ENCODE measurements around the gene MTMR3. TPM values are rescaled to one million over a fixed set of nuclear protein-coding genes. Genes with fewer than 3 reads are reported as not detected.

The MTMR3 gene
- total RNA-seq, 1 donor = 36.9 TPM

GRCh38 chr22:29940526-29940925, 57.6 kb downstream of the MTMR3 start:
- no peak for DNase-seq (ENCODE audit: insufficient read length, low spot score, missing footprints)
- Histone ChIP-seq H2AFZ (ENCODE audit: low read length) (no peak overlapping the region), H3K4me2 (ENCODE audit: insufficient read depth, low read length) (no peak overlapping the region), H3K36me3 (ENCODE audit: insufficient read depth, low read length) (no peaks in the 10 kb centered on the region), H3K9me3 (ENCODE audit: low read depth, low read length) (no peaks in the 10 kb centered on the region), H3K27me3 (ENCODE audit: insufficient read depth, low read length) (no peaks in the 10 kb centered on the region), H4K20me1 (ENCODE audit: insufficient read depth, low read length) (peaks cover 40% of the 10 kb centered on the region), H3K4me1 (ENCODE audit: insufficient read depth, low read length) (peaks cover 5% of the 10 kb centered on the region), H3K79me2 (ENCODE audit: insufficient read depth, low read length) (peaks cover 64% of the 10 kb centered on the region), H3K27ac (ENCODE audit: low read depth, low read length) (no peak overlapping the region), H3K4me3 (ENCODE audit: insufficient read depth, low read length) (no peak overlapping the region)
- TF ChIP-seq CTCF (IDR thresholded peaks at IDR 0.05; ENCODE audit: extremely low read depth, low read depth, low read length) = no peak

GRCh38 chr22:29944339-29944738, 61.4 kb downstream of the MTMR3 start:
- no peaks in the 10 kb centered on the region for H3K27me3 ChIP-seq (ENCODE audit: insufficient read depth, low read length)
- peaks cover 70% of the 10 kb centered on the region for H3K79me2 ChIP-seq (ENCODE audit: insufficient read depth, low read length)
- peaks cover 41% of the 10 kb centered on the region for H4K20me1 ChIP-seq (ENCODE audit: insufficient read depth, low read length)

GRCh38 chr22:29945435-29945834, 62.5 kb downstream of the MTMR3 start:
- Histone ChIP-seq H3K27ac (ENCODE audit: low read depth, low read length) (no peak overlapping the region), H3K4me3 (ENCODE audit: insufficient read depth, low read length) (no peak overlapping the region), H3K4me2 (ENCODE audit: insufficient read depth, low read length) (no peak overlapping the region), H2AFZ (ENCODE audit: low read length) (no peak overlapping the region), H3K79me2 (ENCODE audit: insufficient read depth, low read length) (peaks cover 72% of the 10 kb centered on the region), H3K36me3 (ENCODE audit: insufficient read depth, low read length) (no peaks in the 10 kb centered on the region), H3K27me3 (ENCODE audit: insufficient read depth, low read length) (no peaks in the 10 kb centered on the region), H3K4me1 (ENCODE audit: insufficient read depth, low read length) (peaks cover 24% of the 10 kb centered on the region), H4K20me1 (ENCODE audit: insufficient read depth, low read length) (peaks cover 37% of the 10 kb centered on the region), H3K9me3 (ENCODE audit: low read depth, low read length) (no peaks in the 10 kb centered on the region)
- TF ChIP-seq CTCF (IDR thresholded peaks at IDR 0.05; ENCODE audit: extremely low read depth, low read depth, low read length) = no peak
- no peak for DNase-seq (ENCODE audit: insufficient read length, low spot score, missing footprints)

More at GRCh38 chr22:29944339-29944738, 61.4 kb downstream of the MTMR3 start:
- no peak overlapping the region for H3K4me2 ChIP-seq (ENCODE audit: insufficient read depth, low read length)
- no peak for TF ChIP-seq CTCF (IDR thresholded peaks at IDR 0.05; ENCODE audit: extremely low read depth, low read depth, low read length)
- H3K36me3 ChIP-seq (ENCODE audit: insufficient read depth, low read length) = no peaks in the 10 kb centered on the region
- no peak overlapping the region for H3K27ac ChIP-seq (ENCODE audit: low read depth, low read length)
- H2AFZ ChIP-seq (ENCODE audit: low read length) = no peak overlapping the region
- H3K4me1 ChIP-seq (ENCODE audit: insufficient read depth, low read length) = peaks cover 24% of the 10 kb centered on the region
- H3K9me3 ChIP-seq (ENCODE audit: low read depth, low read length) = no peaks in the 10 kb centered on the region
- DNase-seq (ENCODE audit: insufficient read length, low spot score, missing footprints) = no peak
- no peak overlapping the region for H3K4me3 ChIP-seq (ENCODE audit: insufficient read depth, low read length)

GRCh38 chr22:29946220-29946619, 63.2 kb downstream of the MTMR3 start:
- H3K9me3 ChIP-seq (ENCODE audit: low read depth, low read length) = no peaks in the 10 kb centered on the region
- peaks cover 24% of the 10 kb centered on the region for H3K4me1 ChIP-seq (ENCODE audit: insufficient read depth, low read length)
- no peaks in the 10 kb centered on the region for H3K27me3 ChIP-seq (ENCODE audit: insufficient read depth, low read length)
- H2AFZ ChIP-seq (ENCODE audit: low read length) = no peak overlapping the region
- no peak overlapping the region for H3K4me2 ChIP-seq (ENCODE audit: insufficient read depth, low read length)
- DNase-seq (ENCODE audit: insufficient read length, low spot score, missing footprints) = no peak
- no peak overlapping the region for H3K27ac ChIP-seq (ENCODE audit: low read depth, low read length)
- no peak overlapping the region for H3K4me3 ChIP-seq (ENCODE audit: insufficient read depth, low read length)
- no peak for TF ChIP-seq CTCF (IDR thresholded peaks at IDR 0.05; ENCODE audit: extremely low read depth, low read depth, low read length)
- H4K20me1 ChIP-seq (ENCODE audit: insufficient read depth, low read length) = peaks cover 30% of the 10 kb centered on the region
- H3K36me3 ChIP-seq (ENCODE audit: insufficient read depth, low read length) = no peaks in the 10 kb centered on the region
- H3K79me2 ChIP-seq (ENCODE audit: insufficient read depth, low read length) = peaks cover 71% of the 10 kb centered on the region

Data from osteoblast (primary cell).